GM21825 (cell line): ENCODE results near the gene WDR41.

Experiments used
- ATAC-seq: cut with Tn5 transposase; IDR thresholded peaks from one replicate; pipeline ENCODE4 v1.9.1; 2021; ENCODE audit warnings: mild to moderate bottlenecking, moderate library complexity; ENCODE audit not compliant: unreplicated experiment

WDR41 gene

DNA sequence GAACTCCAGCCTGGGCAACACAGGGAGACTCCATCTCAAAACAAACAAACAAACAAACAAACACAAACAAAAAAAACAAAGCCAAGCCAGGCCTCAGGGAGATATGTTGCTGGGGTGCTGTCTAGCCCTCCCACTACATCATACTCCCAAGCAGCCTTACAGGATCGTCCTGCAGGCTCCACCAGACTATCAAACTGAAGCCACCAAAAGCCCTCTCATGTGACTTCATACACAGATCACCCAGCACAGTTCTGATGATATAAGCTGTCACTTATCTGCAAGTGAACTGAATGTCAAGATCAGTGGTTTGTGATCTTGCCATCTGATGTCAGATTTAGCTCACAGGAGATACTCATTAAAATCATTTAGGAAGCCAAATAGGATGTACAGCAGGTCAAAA is 43.3 kb downstream of the WDR41 start:
- ATAC-seq, result no peak

DNA sequence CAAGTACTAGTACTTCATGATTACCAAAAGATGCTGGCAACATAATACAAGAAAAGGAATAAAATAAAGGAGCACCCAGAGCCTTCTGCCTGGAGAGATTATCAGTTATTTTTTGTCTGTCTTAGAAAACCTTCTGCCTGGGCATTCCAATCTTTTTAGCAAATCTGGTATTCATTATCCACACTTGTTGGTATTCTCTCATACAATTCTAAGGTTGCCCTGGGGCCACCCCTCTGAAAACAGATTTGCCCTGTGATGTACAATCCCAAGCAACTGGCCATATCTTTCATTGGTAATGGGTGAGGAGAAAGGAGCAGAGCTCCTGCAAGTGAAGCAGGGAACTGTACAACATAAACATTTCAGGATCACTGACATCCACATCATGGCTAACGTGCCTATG is 47.8 kb downstream of the WDR41 start:
- ATAC-seq, result no peak

GRCh38 chr5:77443670-77444069 is 48.4 kb downstream of the WDR41 start:
- ATAC-seq, result no peak

- ATAC-seq, result no peak
Measured at GRCh38 chr5:77438071-77438470, 54.0 kb downstream of the WDR41 start.

GRCh38 chr5:77437194-77437593 is 54.9 kb downstream of the WDR41 start:
- no peak for ATAC-seq

GRCh38 chr5:77431719-77432118 is 60.4 kb downstream of the WDR41 start:
- ATAC-seq, result no peak

DNA sequence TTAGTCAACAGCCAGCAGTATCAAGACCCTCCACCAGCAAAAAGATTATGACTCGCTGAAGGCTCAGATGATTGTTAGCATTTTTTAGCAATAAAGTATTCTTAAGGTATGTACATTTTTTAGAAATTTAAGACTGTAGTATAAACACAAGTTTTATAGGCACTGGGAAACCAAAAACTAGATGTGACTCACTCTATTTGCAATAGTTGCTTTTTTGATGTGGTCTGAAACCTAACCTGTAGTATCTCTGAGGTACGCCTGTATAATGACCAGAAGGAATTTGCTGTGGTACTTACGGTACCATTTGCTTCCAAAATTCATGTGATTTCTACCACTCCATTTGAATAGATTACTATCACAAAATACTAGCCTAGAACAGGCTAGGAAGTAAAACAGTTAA is 60.8 kb downstream of the WDR41 start:
- ATAC-seq, result no peak

DNA sequence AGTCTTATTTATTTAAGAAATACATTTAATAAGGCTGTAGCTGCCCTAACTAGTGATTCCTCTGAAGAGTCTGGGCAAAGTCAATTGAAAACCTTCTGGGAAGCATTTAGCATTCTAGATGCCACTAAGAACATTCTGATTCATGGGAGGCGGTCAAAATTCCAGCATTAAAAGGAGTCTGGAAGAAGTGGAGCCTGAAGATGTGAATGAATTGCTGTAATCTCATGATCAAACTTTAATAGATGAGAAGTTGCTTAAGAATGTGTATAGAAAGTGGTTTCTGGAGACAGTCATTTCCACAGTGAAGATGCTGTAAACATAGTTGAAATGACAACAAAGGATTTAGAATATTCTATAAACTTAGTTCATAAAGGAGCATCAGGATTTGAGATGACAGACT is 61.4 kb downstream of the WDR41 start:
- ATAC-seq, result no peak

- no peak for ATAC-seq
Measured at GRCh38 chr5:77428526-77428925, 63.6 kb downstream of the WDR41 start.

- no peak for ATAC-seq
Measured at GRCh38 chr5:77427998-77428397, 64.1 kb downstream of the WDR41 start.

GRCh38 chr5:77426670-77427069 is 65.4 kb downstream of the WDR41 start:
- ATAC-seq, result no peak

- no peak for ATAC-seq
Measured at GRCh38 chr5:77425998-77426659, 66.0 kb downstream of the WDR41 start.

DNA sequence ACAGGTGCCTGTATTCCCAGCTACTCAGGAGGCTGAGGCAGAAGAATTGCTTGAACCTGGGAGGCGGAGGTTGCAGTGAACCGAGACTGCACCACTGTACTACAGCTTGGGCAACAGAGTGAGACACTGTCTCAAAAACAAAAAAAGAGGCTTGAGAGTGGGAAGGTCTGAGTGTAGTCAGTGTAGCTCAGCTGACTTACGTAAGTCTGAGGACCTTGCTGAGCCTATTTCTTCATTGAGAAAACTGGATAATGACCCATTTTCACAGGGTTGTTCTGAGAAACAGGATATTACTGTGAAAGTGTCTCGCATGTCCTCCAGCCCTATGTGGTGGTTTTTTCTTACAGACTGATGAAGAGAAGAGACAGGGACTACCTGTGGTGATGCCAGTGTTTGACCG is 66.7 kb downstream of the WDR41 start:
- no peak for ATAC-seq

- no peak for ATAC-seq
Measured at GRCh38 chr5:77424921-77425320, 67.2 kb downstream of the WDR41 start.

DNA sequence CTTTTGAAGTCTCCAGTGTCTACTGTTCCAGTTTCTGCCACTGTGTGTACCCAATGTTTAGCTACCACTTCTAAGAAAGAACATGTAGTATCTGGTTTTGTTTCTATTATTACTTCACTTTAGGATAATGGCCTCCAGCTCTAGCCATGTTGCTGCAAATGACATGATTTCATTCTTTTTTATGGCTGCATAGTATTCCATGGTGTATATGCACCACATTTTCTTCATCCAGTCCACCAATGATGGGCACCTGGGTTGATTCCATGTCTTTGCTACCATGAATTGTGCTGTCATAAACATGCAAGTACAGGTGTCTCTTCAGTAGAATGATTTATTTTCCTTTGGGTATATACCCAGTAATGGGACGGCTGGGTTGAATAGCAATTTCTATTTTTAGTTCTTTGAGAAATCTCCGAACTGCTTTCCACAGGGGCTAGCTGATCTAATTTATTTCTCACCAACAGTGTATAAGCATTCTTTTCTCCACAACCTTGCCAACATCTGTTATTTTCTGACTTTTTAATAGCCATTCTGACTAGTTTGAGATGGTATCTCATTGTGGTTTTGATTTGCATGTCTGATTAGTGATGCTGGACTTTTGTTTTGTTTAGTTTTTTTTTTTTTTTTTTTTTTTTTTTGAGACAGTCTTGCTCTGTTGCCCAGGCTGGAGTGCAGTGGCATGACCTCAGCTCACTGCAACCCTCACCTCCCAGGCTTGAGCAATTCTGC is 68.9 kb downstream of the WDR41 start:
- ATAC-seq, result no peak

- no peak for ATAC-seq
Measured at GRCh38 chr5:77420940-77421339, 71.2 kb downstream of the WDR41 start.

- ATAC-seq, result no peak
Measured at GRCh38 chr5:77419644-77420582, 72.2 kb downstream of the WDR41 start.

DNA sequence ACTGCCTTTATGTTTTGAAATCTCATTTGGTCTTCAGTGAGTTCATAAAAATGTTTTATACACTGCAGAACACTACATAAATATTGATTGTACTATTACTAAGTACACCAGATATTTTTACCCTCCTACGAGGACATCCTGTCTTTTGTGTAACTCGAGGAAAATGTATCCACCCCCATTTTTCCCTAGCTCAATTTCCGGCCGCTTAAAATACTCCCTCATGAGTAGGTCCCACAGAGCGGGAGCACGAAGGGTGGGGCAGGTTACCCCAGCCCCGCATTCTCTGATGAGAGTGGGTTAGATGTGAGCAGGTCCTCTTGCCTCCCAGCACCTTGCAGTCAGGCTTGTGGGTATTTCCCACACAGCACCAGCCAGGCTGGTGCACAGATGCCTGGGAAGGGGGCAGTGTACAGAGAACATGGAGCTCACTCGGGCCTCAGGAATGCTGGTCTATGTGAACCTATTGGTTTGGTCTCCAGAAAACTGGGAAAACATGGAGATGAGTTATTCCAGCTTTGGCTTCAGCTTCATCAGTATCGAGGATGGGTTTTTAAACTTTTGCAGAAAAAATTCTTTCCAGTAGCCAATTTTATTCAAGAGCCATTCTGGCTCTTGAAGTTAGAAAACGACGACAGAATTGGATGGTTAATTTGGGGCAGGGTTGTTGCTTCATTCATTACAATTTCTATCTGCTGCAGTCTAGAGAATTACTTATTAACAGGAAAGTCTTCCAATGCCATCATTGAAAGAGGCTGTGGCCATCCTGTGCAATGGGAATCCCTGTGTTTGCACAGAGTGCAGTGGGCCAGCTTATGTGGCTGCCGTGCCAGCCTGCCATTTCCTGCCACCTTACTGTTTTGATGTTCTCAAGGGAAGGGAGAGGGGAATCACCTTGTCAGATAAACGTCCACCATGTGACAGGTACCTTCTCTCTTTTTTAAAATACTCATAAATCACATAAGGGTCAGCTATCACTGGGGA is 73.2 kb downstream of the WDR41 start:
- ATAC-seq, result no peak

DNA sequence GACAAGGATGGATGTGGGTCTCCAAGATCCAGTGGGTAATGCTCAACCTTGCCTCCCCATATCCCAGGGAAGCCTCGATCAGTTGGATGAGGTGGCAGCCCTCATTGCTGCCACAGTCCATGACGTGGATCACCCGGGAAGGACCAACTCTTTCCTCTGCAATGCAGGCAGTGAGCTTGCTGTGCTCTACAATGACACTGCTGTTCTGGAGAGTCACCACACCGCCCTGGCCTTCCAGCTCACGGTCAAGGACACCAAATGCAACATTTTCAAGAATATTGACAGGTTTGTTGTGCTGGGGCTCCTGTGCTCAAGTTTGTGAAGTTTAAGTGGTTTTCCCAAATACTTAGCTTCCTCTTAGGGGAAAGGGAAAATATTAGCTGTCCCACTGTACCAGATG is 74.0 kb downstream of the WDR41 start:
- ATAC-seq, result no peak

DNA sequence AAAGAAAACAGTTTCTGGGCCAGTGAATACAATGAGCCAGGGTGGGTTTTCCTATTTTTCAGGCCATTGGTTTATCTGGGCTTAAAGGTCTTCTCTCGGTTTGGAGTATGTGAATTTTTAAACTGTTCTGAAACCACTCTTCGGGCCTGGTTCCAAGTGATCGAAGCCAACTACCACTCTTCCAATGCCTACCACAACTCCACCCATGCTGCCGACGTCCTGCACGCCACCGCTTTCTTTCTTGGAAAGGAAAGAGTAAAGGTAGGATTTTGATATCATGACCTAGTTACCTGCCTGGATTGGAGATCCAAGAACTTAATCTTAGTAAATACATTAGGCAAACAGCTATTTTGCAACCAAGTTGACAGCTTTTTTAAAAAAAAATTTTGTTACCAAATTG is 79.1 kb downstream of the WDR41 start:
- no peak for ATAC-seq
